Inferior parietal cortex (tissue), 1 donor: ENCODE measurements around the gene GFRA1.
"Not testable (repeated sequence)": the region's sequence is repeated elsewhere in the genome, so short reads cannot be mapped to it uniquely, and the experiment has no call there.

Experiments
- DNase-seq: peaks from one replicate; pipeline ENCODE4 v3.0.0-alpha.2; 2016; ENCODE audit errors: extremely low spot score

Gene GFRA1

GRCh38 chr10:116035406-116035805, 237.6 kb downstream of the GFRA1 start:
- not testable (repeated sequence) for DNase-seq

- no peak for DNase-seq
Measured at GRCh38 chr10:116030576-116030975, 242.4 kb downstream of the GFRA1 start.

DNA sequence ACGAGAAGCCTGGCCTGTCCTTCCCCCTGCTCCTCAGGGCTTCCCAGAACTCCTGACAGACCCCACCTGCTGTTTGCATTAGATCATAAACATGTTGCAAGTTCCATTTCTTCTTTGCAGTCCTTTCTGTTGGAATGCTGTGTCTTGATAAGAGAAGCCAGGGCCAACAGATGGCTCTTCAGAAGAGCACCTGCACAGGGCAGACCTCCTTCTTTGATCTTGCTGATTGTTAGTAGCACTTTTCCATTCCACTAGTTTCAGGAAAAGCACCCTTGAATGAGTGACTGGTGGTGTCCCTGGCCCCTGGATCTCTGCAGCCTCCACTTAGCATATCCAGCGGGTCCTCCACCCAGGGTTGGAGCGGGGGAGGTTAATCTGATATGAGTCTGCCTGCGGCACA, 243.2 kb downstream of the GFRA1 start:
- DNase-seq: no peak

DNA sequence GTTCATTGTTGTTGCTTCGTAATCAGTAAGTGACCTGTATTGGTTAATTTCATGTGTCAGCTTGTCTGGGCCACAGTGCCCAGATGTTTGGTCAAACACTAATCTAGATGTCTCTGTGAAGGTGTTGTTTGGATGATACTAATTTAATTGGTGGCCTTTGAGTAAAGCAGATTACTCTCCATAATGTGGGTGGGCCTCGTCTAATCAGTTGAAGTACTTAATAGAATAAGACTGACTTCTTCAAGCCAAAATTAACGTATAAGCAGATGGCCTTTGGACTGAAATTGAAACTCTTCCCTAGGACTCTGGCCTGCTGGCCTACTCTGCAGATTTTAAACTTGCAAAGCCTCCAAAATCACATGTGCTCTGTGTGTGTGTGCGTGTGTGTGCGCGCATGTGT, 245.7 kb downstream of the GFRA1 start:
- DNase-seq: no peak

DNA sequence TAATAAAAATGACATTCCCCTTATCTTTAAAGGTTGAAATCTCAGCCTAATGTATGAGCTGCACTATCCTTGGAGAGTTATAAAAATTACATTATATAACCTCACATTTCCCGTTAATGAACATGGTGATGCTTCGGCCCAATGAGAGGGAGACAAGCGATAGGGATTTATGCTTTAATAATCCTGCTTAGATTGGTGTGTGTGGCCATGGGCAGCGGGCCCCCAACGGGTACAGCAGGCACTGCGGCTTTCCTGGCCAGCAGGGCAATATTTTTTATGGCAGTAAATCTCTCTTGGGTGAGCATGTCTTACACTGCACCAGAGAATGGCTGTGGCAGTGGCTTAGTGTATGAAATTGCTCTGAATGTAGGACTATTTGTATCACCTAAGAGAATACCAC, 246.3 kb downstream of the GFRA1 start:
- no peak for DNase-seq

DNA sequence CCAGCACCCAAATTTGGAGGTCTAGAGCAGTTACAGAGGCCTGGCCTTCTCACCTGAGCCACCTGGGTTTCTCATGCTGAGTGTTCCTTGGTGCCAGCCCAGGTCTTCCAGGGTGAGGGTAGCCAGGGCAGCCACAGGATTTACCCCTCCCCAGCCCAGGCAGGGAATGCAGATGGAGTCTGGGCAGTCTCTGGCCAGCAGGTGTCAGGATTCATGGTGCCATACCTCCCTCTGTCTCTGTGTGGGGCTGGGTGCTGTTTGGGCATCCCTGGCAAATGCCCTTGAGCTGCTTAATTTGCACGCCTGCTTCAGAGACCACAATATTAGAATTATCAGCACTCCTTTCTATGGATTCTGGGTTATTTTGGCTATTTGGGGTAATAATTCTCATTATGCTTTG, 246.7 kb downstream of the GFRA1 start:
- DNase-seq: no peak

GRCh38 chr10:116024271-116024878, 248.6 kb downstream of the GFRA1 start:
- no peak for DNase-seq

DNA sequence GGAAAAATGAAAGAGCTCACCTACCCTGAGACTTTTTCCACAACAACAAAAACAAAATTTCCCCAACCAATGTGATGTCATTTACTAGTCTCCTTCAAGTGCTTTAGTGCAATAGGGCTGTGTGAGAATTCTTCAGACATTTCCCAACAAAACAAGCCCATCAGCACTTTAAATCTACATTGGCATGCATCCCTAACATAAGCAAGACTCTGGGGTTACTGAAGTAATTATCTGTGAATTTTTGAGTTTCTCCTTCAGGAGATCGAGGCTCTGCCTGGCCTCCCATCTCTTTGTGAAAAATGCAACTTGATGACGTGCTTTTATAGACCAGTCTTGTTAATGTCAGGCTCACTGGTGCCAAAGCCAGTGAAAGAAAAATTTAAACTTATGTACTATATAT, 255.6 kb downstream of the GFRA1 start:
- no peak for DNase-seq

DNA sequence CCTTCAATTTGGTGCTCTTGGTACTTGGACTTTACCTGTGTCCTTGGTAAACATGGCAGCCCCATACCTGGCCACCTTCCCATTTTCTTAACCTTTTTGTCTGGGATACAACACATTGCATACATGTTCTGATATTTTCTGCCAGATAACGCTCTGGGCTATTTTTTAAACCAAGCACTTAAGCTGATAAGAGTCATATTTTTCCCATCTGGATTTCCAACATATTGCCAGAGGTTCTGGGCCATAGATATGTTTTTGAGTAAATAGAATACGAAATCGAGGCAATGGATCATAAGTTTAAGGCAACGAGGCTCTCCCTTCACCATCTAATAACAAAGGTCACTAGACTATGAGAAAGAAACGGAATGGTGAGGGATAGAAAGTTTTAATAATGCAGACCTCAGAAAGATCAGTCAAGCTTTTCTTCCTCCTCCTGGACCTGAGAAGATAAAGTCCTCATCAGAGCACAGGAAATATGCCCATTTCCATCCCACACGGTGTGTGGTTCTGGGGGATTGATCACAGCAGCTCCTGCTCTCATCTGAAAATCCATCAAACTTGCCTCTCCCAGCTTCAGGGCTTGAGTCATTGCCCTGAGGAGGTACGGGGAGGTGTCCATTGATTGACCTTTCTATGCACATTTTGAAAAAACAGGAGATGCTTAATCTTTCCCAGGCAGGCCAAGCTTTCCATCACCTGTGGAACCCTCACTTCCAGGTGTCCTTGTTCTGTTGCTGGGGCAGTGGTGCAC, 257.2 kb downstream of the GFRA1 start:
- no peak for DNase-seq

DNA sequence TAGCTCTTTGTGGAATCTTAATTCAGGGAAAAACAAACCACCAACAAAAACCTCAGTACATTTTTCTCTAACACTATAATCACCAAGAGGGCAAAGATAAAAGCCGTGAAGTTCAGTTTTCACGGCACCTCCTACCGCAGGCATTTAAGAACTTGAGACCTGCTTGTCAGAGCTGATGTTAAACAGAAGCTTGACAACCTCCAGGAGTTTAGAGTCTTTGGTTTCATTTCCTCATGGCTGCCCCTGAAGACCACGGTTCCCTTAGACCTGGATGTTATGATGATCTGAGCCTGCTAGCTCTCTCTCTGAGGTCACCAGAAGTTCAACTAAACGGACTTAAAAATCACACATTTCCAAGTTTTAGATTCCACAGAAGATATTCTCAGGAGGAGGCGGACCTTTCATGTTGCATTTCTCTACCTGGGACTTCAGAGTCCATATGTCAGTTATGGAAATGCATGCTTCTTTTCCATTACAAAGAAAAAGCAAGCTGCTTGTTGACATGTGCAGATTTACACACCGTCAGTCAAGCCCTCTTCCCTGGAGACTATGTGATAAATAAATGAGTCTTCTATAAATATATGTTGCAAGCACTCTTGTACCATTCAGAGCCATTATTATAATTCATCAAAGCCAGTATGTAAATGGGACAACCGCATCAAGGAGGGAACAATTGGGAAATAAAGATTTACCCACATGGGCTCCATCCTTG, 258.0 kb downstream of the GFRA1 start:
- DNase-seq: no peak

GRCh38 chr10:116014326-116014725, 258.7 kb downstream of the GFRA1 start:
- DNase-seq: no peak

DNA sequence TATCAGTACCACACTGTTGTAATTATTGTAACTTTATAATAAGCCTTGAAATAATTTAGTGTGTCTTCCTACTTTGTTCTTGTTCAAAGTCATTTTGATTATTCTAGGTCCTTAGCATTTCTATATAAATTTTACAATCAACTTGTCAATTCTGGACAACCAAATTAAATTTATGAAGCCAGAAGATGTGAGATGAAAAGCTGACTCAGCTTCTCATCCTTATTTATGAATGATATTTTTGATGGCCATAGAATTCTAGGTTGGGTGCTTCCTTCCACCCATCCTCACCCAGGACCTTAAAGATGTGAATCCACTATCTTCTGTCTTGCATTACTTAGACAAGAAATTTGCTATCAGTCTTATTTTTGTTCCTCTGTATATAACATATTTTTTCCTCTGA, 261.1 kb downstream of the GFRA1 start:
- no peak for DNase-seq

GRCh38 chr10:116007256-116007891, 265.6 kb downstream of the GFRA1 start:
- no peak for DNase-seq
